Muscle of back (tissue), 13 donors: ENCODE results near the gene RTP3. TPM values are rescaled to one million over a fixed set of nuclear protein-coding genes. Genes with fewer than 3 reads are reported as not detected.

Experiments
- DNase-seq, 3 donors: peaks; one replicate each; pipeline versions ENCODE4 v3.0.0 to v3.0.0-alpha.2; 2013
- long read RNA-seq, 9 donors: transcript quantifications; one replicate each; lab custom pipeline, GENCODE V29; 2026
- polyA plus RNA-seq, 10 donors: library from polyadenylated mRNA; unstranded; fragments of 120-200 nt; gene quantifications; one replicate each; pipeline ENCODE4 v1.2.1, GENCODE V29; 2013; ENCODE audit not compliant: insufficient read length in 10 of 10

The RTP3 gene
- polyA plus RNA-seq: under 1 TPM in 1 of 10 donors, not detected in 9; 0.15 TPM
- long read RNA-seq, donor 1: 0 reads
- long read RNA-seq, donor 2: 0 reads
- long read RNA-seq, donor 3: 0 reads
- long read RNA-seq, donor 4: 0 reads
- long read RNA-seq, donor 5: 0 reads
- long read RNA-seq, donor 6: 0 reads
- long read RNA-seq, donor 7: 0 reads
- long read RNA-seq, donor 8: 0 reads
- long read RNA-seq, donor 9: 0 reads

GRCh38 chr3:46497556-46498265 lies at the start of gene RTP3:
TSS of gene RTP3 (plus strand) at chr3:46497976. CDS start at chr3:46498063, 87 bp downstream.
- no peak for DNase-seq

GRCh38 chr3:46448721-46449120 lies 49.1 kb upstream of the RTP3 start:
- no peak for DNase-seq

GRCh38 chr3:46449755-46450552 lies 47.8 kb upstream of the RTP3 start:
- no peak for DNase-seq

- DNase-seq: no peak
Measured at GRCh38 chr3:46453526-46454208, 44.1 kb upstream of the RTP3 start.

- no peak for DNase-seq
Measured at GRCh38 chr3:46454209-46454595, 43.6 kb upstream of the RTP3 start.

- DNase-seq: no peak
Measured at GRCh38 chr3:46454606-46455005, 43.2 kb upstream of the RTP3 start.

GRCh38 chr3:46455231-46456115 lies 42.3 kb upstream of the RTP3 start:
- DNase-seq: no peak

- no peak for DNase-seq
Measured at GRCh38 chr3:46456118-46456517, 41.7 kb upstream of the RTP3 start.

- DNase-seq: no peak
Measured at GRCh38 chr3:46460051-46460450, 37.7 kb upstream of the RTP3 start.

- DNase-seq: no peak
Measured at GRCh38 chr3:46462111-46462510, 35.7 kb upstream of the RTP3 start.

- no peak for DNase-seq
Measured at GRCh38 chr3:46462511-46462910, 35.3 kb upstream of the RTP3 start.

- no peak for DNase-seq
Measured at GRCh38 chr3:46463120-46463867, 34.5 kb upstream of the RTP3 start.

- no peak for DNase-seq
Measured at GRCh38 chr3:46463868-46464241, 33.9 kb upstream of the RTP3 start.

GRCh38 chr3:46464326-46465195 lies 33.2 kb upstream of the RTP3 start, which contains the start of gene LTF:
TSS of gene LTF (minus strand) at chr3:46464905. CDS start at chr3:46464867, 38 bp downstream.
- no peak for DNase-seq

- no peak for DNase-seq
Measured at GRCh38 chr3:46465196-46465520, 32.6 kb upstream of the RTP3 start.

- DNase-seq: no peak
Measured at GRCh38 chr3:46466273-46466672, 31.5 kb upstream of the RTP3 start.

GRCh38 chr3:46466871-46467403 lies 30.8 kb upstream of the RTP3 start:
- no peak for DNase-seq

GRCh38 chr3:46467562-46467961 lies 30.2 kb upstream of the RTP3 start:
- DNase-seq: no peak
